Erythroblast (primary cell): Measurements from ENCODE around the gene CFC1.
"Not testable (repeated sequence)": the region's sequence is repeated elsewhere in the genome, so short reads cannot be mapped to it uniquely, and the experiment has no call there.

Experiments used
- GATA1 ChIP-seq: IDR thresholded peaks from 2 replicates; pipeline ENCODE4 v1.6.1; 2011; ENCODE audit warnings: low read depth, mild to moderate bottlenecking, control low read depth, low read length, moderate library complexity
- POLR2A ChIP-seq: IDR thresholded peaks from 2 replicates; pipeline ENCODE4 v1.6.1; 2011; ENCODE audit warnings: mild to moderate bottlenecking, low read length

- not testable (repeated sequence) for TF ChIP-seq POLR2A, GATA1
Measured at GRCh38 chr2:130574230-130574629, 25.1 kb downstream of the CFC1 start.
